GM12872 (cell line): ENCODE measurements around the gene RASSF10.

Source experiments
- TF ChIP-seq, protein P1 (sequence below): IDR thresholded peaks from 3 replicates; pipeline ENCODE4 v1.5.1; 2011; ENCODE audit warnings: low read depth, mild to moderate bottlenecking, low read length, moderate library complexity; ENCODE audit not compliant: insufficient read depth

Gene RASSF10

GRCh38 chr11:13026722-13027121, 17.6 kb downstream of the RASSF10 start:
- TF ChIP-seq, protein P1, sequence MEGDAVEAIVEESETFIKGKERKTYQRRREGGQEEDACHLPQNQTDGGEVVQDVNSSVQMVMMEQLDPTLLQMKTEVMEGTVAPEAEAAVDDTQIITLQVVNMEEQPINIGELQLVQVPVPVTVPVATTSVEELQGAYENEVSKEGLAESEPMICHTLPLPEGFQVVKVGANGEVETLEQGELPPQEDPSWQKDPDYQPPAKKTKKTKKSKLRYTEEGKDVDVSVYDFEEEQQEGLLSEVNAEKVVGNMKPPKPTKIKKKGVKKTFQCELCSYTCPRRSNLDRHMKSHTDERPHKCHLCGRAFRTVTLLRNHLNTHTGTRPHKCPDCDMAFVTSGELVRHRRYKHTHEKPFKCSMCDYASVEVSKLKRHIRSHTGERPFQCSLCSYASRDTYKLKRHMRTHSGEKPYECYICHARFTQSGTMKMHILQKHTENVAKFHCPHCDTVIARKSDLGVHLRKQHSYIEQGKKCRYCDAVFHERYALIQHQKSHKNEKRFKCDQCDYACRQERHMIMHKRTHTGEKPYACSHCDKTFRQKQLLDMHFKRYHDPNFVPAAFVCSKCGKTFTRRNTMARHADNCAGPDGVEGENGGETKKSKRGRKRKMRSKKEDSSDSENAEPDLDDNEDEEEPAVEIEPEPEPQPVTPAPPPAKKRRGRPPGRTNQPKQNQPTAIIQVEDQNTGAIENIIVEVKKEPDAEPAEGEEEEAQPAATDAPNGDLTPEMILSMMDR, result no peak

- TF ChIP-seq, protein P1, result no peak
These were observed 19.2 kb downstream of the RASSF10 start for GRCh38 chr11:13028322-13028721.

DNA sequence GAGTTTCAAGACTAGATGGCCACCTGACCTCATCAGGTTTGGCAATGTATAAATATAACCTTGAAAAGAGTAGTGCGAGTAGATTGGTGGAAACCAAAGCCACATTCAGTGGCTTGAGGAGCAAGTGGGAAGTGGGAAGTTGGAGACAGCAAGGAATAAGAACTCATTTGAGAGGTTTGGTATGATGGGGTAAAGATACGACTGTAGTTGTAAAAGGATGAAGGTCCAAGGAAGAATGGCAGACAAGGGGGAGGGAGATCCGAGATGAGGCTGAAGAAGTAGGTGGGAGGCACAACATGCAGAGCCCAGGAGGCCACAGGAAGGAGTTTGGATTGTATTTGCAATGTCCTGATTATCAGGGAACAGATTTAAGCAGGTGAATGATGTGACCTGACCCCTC, 20.8 kb downstream of the RASSF10 start:
- TF ChIP-seq, protein P1, result no peak

DNA sequence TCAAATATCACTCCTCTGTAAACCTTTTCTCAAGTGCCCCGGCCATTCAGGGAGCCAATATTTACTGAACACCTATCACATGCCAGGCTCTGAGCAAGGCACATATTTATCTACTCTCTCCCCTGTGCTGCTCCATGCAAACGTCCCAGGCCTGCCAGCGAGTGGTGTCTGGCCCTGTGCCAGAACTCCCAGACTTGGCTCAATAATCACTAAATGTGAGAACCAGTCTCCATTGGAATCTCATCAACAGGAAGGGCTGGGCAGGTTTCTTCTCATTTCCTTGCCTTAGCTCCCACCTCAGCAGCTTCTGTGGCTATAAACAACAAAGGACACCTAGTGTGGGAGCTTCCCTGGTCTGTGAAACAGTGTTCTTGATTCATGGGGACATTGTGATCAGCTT, 21.7 kb downstream of the RASSF10 start:
- TF ChIP-seq, protein P1, result no peak

- TF ChIP-seq, protein P1, result no peak
These were observed 22.2 kb downstream of the RASSF10 start for GRCh38 chr11:13031349-13031748.

DNA sequence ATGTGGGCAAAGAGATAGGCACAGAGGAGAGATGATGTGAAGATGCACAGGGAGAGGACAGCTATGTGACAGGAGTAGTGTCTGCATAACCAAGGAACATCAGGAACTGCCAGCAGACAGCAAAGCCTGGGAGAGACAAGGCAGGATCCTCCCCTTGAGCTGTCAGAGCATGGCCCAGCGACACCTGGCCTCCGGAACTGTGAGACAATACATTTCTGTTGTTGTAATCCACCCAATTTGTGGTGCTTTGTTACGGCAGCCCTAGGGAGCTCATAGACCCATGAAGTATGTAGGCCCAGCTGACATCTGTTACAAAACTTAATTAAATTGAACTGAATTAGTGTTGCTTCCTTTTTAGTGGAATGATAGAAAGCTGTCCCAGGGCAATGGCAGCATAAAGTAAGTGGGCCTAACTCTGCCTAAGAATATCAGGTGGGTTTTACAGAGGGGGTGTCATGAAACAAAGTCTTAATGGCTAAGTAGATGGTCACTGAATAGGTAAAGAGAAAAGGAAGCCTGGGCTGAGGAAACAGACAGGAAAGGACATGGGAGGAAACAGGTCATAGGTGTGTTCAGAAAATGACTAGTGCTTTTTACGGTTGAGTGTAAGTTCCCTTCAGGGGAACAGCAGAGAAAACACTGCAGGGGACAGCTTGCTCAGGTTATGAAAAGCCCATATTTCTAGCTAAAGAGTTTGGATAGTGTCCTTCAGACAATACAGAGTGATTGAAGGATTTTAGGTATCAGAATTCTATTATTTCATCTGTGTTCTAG, 24.8 kb downstream of the RASSF10 start:
- TF ChIP-seq, protein P1, result no peak

DNA sequence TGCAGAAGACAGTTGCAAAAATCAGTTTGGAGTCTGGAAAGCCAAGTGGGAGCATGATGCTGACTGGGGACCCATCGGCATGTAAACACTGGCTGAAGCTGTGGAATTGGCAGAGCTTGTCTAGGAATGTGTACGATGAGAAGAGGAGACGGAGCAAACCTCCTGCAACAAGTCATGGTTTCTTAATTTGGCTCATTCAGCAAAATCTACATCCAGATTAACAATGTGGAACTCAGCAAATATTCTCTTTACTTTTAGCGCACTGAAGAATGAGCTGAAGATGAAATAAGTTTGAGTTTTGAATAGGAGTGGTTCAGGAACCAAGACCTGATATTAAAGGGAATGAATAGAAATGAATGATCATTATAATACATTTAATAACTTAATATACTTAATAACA, 26.6 kb downstream of the RASSF10 start:
- TF ChIP-seq, protein P1, result no peak
